ENCODE measurements around the gene ANK3.

DNA sequence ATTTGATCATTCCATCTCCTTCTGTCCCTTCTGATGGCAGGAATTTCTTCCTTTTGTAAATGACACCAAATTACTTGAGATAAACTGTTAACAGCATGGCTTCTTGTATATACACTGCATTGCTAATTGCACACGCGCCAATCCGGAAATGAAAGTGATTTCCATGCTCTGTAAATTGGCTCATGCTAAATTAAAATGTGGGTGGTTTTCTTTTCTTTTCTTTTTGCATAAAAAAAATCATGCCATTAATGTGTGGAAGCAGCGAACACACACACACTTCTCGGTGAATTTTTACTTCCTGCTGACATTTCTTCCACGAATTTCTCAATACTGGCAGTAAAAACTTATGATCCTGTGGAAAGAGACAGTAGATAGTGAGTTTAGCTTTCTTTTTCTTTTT is 360.2 kb downstream of the ANK3 start:
- no peak for TF ChIP-seq CTCF (conservative IDR thresholded peaks at IDR 0.05)
- TF ChIP-seq EZH2 (IDR thresholded peaks at IDR 0.05; ENCODE audit: low read depth): no peak
